ENCODE data around the gene PLCL1.

The PLCL1 gene

DNA sequence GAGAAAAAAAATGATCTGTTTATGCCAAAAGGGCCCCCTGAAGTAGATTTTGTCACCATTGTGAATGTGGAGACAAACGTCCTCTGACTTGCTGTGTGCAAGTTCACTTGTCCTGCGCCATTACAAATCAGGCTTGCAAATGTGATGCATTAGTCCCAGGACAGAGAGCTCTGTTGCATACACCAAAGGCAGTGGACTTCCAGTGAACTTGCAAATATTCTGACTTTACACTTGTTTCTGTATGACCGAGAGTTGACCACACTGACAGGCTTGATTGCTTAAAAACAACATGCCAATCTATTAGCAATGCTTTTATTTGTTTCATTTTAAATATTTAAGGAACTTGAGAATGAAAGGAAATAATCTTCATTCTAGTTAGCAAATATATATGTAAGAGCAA is 293.2 kb downstream of the PLCL1 start:
- no peak overlapping the region for H3K27ac ChIP-seq (ENCODE audit: low read depth, low read length)
- H3K36me3 ChIP-seq (ENCODE audit: control insufficient read depth, insufficient read depth, low read length), result no peaks in the 10 kb centered on the region
- no peak overlapping the region for H3K4me3 ChIP-seq (ENCODE audit: low read depth, low read length)
- H3K27me3 ChIP-seq (ENCODE audit: control insufficient read depth, insufficient read depth, low read length), result no peaks in the 10 kb centered on the region
- no peak overlapping the region for H3K9ac ChIP-seq (ENCODE audit: low read length)
- H3K9me3 ChIP-seq (ENCODE audit: control insufficient read depth, insufficient read depth, low read depth, low read length), result no peaks in the 10 kb centered on the region
- H3K4me1 ChIP-seq (ENCODE audit: control insufficient read depth, insufficient read depth, low read length), result no peaks in the 10 kb centered on the region

DNA sequence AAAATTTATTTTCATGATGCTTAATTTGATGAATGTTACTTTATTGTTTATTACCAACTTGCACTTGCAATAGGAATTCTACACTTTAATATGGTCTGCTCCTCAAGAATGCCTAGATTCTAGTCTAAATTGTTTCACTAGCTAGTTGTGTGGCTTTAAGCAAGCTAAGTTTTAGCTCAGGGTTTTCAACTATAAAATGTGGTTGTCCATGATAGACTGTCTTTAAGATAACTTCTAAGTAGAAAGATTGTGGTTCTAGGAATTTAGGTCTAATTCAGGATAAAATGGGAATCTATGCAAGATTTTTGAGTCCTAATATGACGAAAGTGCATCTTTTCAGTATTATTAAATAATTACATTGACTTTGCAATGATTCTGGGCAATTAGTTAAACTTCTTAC is 294.0 kb downstream of the PLCL1 start:
- Histone ChIP-seq H3K27ac (ENCODE audit: low read depth, low read length) (no peak overlapping the region), H3K4me3 (ENCODE audit: low read depth, low read length) (no peak overlapping the region), H3K4me1 (ENCODE audit: control insufficient read depth, insufficient read depth, low read length) (no peaks in the 10 kb centered on the region), H3K9me3 (ENCODE audit: control insufficient read depth, insufficient read depth, low read depth, low read length) (no peaks in the 10 kb centered on the region), H3K36me3 (ENCODE audit: control insufficient read depth, insufficient read depth, low read length) (no peaks in the 10 kb centered on the region), H3K9ac (ENCODE audit: low read length) (no peak overlapping the region), H3K27me3 (ENCODE audit: control insufficient read depth, insufficient read depth, low read length) (no peaks in the 10 kb centered on the region)

DNA sequence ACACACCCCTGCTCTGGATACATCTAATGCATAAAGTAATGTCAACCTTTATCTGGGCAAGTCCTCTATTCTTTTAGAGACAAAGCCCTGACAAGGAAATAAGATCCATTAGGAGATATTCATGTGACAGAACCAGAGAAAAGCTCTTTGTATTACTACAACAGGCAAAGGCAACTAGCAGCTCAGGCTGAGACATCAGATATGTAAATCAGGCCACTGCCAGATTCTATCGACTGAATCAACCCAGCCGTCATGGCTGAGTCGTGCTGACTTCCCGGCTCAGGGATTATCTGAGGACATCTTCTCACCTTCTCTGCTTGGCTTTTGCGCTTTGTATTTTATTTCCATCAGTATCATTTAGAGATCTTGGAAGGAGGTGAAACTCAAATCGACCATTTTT is 294.5 kb downstream of the PLCL1 start:
- H3K9ac ChIP-seq (ENCODE audit: low read length), result no peak overlapping the region
- no peaks in the 10 kb centered on the region for H3K27me3 ChIP-seq (ENCODE audit: control insufficient read depth, insufficient read depth, low read length)

DNA sequence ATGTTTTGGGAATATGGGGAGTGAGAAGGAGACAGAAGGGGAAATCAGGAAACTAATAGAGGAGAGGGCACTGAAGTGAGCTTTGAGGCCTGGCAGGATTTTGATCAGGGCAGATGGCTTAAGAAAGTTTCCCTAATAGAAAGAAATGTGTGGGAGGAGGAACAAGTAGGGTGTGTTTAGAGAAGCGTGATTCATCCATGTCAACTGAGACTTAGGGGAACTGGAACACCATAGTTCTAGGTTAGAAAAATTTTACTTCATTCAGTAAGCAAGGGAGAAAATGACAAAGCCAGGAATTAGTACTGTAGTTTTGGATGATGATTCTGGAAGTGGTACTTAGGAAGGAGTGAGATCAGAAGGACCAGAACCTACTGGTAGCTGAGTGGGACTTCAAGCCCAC is 296.0 kb downstream of the PLCL1 start:
- Histone ChIP-seq H3K27ac (ENCODE audit: low read depth, low read length) (no peak overlapping the region), H3K27me3 (ENCODE audit: control insufficient read depth, insufficient read depth, low read length) (no peaks in the 10 kb centered on the region), H3K9me3 (ENCODE audit: control insufficient read depth, insufficient read depth, low read depth, low read length) (peaks cover 3% of the 10 kb centered on the region; the same call in 1 of the 2 replicates), H3K4me3 (ENCODE audit: low read depth, low read length) (no peak overlapping the region), H3K36me3 (ENCODE audit: control insufficient read depth, insufficient read depth, low read length) (no peaks in the 10 kb centered on the region), H3K4me1 (ENCODE audit: control insufficient read depth, insufficient read depth, low read length) (no peaks in the 10 kb centered on the region), H3K9ac (ENCODE audit: low read length) (no peak overlapping the region)

More for the DNA sequence above, 294.5 kb downstream of the PLCL1 start:
- Histone ChIP-seq H3K4me3 (ENCODE audit: low read depth, low read length) (no peak overlapping the region), H3K36me3 (ENCODE audit: control insufficient read depth, insufficient read depth, low read length) (no peaks in the 10 kb centered on the region), H3K9me3 (ENCODE audit: control insufficient read depth, insufficient read depth, low read depth, low read length) (no peaks in the 10 kb centered on the region), H3K27ac (ENCODE audit: low read depth, low read length) (no peak overlapping the region), H3K4me1 (ENCODE audit: control insufficient read depth, insufficient read depth, low read length) (no peaks in the 10 kb centered on the region)

DNA sequence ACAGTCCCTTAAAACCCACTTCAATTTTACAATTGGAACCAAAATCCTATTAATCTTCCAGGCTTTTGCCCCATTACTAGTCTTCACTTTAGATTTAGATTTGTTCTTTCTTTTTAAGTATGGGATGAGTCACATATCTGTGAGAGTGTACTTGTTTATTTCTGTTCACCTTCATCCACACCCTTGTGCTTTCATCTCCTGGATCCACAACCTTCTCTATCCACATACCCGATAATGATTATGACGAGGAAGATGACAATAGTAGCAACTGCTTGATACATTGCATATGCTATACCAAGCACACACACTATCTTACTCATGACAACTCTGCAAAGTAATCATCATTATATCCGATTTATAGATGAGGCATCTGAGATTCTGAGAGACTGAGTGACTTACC is 297.3 kb downstream of the PLCL1 start:
- Histone ChIP-seq H3K27me3 (ENCODE audit: control insufficient read depth, insufficient read depth, low read length) (no peaks in the 10 kb centered on the region), H3K4me1 (ENCODE audit: control insufficient read depth, insufficient read depth, low read length) (no peaks in the 10 kb centered on the region), H3K4me3 (ENCODE audit: low read depth, low read length) (no peak overlapping the region)

DNA sequence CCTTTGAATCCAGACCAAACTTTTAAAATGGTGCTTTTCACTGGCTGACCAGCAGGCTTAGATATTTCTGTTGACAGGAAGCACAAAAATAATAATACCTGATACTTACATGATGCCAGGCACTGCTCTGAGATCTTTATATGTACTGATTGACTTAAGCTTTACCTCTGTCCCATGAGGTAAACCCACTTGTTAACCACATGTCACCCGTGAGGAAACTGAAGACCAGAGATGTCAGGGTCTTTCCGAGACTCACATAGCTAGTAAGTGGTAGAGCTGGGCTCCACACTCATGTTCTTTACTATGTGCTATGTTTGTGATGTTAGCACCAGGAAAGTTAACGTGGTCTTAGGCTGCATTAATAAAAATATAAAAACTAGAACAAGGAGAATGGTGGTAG is 297.7 kb downstream of the PLCL1 start:
- no peak overlapping the region for H3K27ac ChIP-seq (ENCODE audit: low read depth, low read length)

More for the DNA sequence above, 297.3 kb downstream of the PLCL1 start:
- H3K27ac ChIP-seq (ENCODE audit: low read depth, low read length), result no peak overlapping the region
- H3K9me3 ChIP-seq (ENCODE audit: control insufficient read depth, insufficient read depth, low read depth, low read length), result peaks cover 3% of the 10 kb centered on the region; the same call in 1 of the 2 replicates
- no peak overlapping the region for H3K9ac ChIP-seq (ENCODE audit: low read length)
- no peaks in the 10 kb centered on the region for H3K36me3 ChIP-seq (ENCODE audit: control insufficient read depth, insufficient read depth, low read length)

DNA sequence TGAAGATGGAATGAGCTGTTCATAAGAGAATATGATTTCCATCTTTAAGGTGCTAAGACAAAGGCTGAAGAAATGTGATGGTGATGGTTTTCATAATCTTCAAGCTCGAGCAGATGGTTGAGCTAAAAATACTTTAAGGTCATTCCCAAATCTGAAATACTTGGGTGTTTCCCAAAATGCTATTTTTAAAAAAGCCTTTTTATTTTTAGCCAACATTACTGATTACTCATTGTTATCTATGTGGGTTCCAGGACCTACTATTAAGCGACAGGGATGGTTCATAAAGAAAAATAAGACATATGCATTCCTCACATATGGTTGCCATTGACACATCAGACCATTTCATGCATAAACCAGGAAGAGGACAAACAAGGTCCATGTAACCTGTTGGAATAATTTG is 298.5 kb downstream of the PLCL1 start:
- no peak overlapping the region for H3K27ac ChIP-seq (ENCODE audit: low read depth, low read length)
- H3K9ac ChIP-seq (ENCODE audit: low read length), result no peak overlapping the region
- no peaks in the 10 kb centered on the region for H3K27me3 ChIP-seq (ENCODE audit: control insufficient read depth, insufficient read depth, low read length)
- no peaks in the 10 kb centered on the region for H3K36me3 ChIP-seq (ENCODE audit: control insufficient read depth, insufficient read depth, low read length)
- H3K9me3 ChIP-seq (ENCODE audit: control insufficient read depth, insufficient read depth, low read depth, low read length), result peaks cover 3% of the 10 kb centered on the region; the same call in 1 of the 2 replicates
- no peaks in the 10 kb centered on the region for H3K4me1 ChIP-seq (ENCODE audit: control insufficient read depth, insufficient read depth, low read length)
- no peak overlapping the region for H3K4me3 ChIP-seq (ENCODE audit: low read depth, low read length)

More for the DNA sequence above, 297.7 kb downstream of the PLCL1 start:
- Histone ChIP-seq H3K9ac (ENCODE audit: low read length) (no peak overlapping the region), H3K4me1 (ENCODE audit: control insufficient read depth, insufficient read depth, low read length) (no peaks in the 10 kb centered on the region), H3K27me3 (ENCODE audit: control insufficient read depth, insufficient read depth, low read length) (no peaks in the 10 kb centered on the region), H3K36me3 (ENCODE audit: control insufficient read depth, insufficient read depth, low read length) (no peaks in the 10 kb centered on the region), H3K9me3 (ENCODE audit: control insufficient read depth, insufficient read depth, low read depth, low read length) (peaks cover 3% of the 10 kb centered on the region; the same call in 1 of the 2 replicates), H3K4me3 (ENCODE audit: low read depth, low read length) (no peak overlapping the region)

DNA sequence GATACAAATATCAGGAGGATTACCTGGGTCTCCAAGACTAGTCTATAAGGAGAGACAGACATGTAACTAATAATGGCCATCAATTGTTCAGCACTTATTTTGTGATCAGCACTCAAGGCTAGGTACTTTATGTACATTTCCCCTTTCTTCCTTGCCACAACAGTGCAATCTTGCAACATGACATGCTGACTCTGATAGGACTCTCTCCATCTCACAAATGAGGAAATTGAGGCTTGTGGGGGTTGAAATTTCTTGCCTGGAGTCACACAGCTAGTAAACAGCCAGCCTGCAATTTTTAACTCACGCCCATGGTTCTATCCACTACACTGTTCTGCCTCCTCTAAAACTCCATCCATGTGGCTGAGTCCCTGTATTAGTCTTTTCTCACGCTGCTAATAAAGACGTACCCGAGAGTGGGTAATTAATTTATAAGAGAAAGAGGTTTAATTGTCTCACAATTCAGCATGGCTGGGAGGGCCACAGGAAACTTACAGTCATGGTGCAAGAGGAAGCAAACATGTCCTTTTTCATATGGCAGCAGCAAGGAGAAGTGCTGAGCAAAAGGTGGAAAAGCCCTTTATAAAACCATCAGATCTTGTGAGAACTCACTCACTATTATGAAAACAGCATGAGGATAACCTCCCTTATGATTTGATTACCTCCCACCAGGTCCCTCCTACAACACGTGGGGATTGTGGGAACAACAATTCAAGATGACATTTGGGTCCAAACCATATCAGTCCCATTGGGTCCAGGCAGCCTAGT is 302.4 kb downstream of the PLCL1 start:
- Histone ChIP-seq H3K4me1 (ENCODE audit: control insufficient read depth, insufficient read depth, low read length) (no peaks in the 10 kb centered on the region), H3K27ac (ENCODE audit: low read depth, low read length) (no peak overlapping the region), H3K27me3 (ENCODE audit: control insufficient read depth, insufficient read depth, low read length) (no peaks in the 10 kb centered on the region), H3K9me3 (ENCODE audit: control insufficient read depth, insufficient read depth, low read depth, low read length) (peaks cover 3% of the 10 kb centered on the region; the same call in 1 of the 2 replicates), H3K36me3 (ENCODE audit: control insufficient read depth, insufficient read depth, low read length) (no peaks in the 10 kb centered on the region), H3K9ac (ENCODE audit: low read length) (no peak overlapping the region), H3K4me3 (ENCODE audit: low read depth, low read length) (no peak overlapping the region)

DNA sequence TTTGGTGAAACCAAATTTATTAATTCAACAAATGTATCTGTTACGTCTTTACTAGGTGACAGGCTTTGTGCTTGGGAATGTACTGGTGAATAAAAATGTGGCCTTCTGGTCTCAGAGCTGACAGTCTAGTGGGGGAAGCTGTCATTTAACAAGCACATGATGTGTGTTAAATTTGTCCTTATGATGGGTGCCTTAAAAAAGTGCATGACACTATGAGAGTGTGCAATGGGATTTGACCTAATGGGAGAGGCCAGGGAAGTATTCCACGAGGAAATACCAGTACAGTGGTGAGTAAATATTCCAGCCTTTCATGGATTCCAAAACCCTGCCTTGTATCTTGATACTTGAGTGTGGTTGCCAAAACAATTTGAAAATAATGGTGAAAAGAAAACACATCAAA is 308.9 kb downstream of the PLCL1 start:
- Histone ChIP-seq H3K36me3 (ENCODE audit: control insufficient read depth, insufficient read depth, low read length) (no peaks in the 10 kb centered on the region), H3K9ac (ENCODE audit: low read length) (no peak overlapping the region), H3K4me3 (ENCODE audit: low read depth, low read length) (no peak overlapping the region), H3K9me3 (ENCODE audit: control insufficient read depth, insufficient read depth, low read depth, low read length) (no peaks in the 10 kb centered on the region), H3K4me1 (ENCODE audit: control insufficient read depth, insufficient read depth, low read length) (no peaks in the 10 kb centered on the region), H3K27me3 (ENCODE audit: control insufficient read depth, insufficient read depth, low read length) (no peaks in the 10 kb centered on the region), H3K27ac (ENCODE audit: low read depth, low read length) (no peak overlapping the region)

DNA sequence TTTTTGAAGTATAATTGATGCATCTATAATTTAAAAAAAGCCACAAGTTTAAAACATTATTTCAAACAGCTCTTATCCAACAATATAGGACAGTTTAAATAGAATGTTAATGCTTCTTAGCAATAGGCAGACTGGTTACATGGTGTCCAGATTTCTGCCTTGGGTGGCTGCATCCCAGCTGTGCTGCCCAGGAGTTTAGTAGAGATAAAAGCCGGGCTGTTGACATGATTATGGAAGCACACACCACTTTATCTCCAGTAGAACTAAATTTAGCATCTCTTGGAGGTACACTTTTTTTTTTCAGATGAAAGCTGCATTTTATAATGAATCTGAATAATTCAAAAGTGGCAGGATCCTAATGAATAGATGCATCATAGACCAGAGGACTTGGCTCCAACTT is 309.7 kb downstream of the PLCL1 start:
- no peaks in the 10 kb centered on the region for H3K9me3 ChIP-seq (ENCODE audit: control insufficient read depth, insufficient read depth, low read depth, low read length)
- H3K4me1 ChIP-seq (ENCODE audit: control insufficient read depth, insufficient read depth, low read length), result no peaks in the 10 kb centered on the region
- H3K9ac ChIP-seq (ENCODE audit: low read length), result no peak overlapping the region
- H3K36me3 ChIP-seq (ENCODE audit: control insufficient read depth, insufficient read depth, low read length), result no peaks in the 10 kb centered on the region
- H3K4me3 ChIP-seq (ENCODE audit: low read depth, low read length), result no peak overlapping the region
- no peaks in the 10 kb centered on the region for H3K27me3 ChIP-seq (ENCODE audit: control insufficient read depth, insufficient read depth, low read length)
- H3K27ac ChIP-seq (ENCODE audit: low read depth, low read length), result no peak overlapping the region

DNA sequence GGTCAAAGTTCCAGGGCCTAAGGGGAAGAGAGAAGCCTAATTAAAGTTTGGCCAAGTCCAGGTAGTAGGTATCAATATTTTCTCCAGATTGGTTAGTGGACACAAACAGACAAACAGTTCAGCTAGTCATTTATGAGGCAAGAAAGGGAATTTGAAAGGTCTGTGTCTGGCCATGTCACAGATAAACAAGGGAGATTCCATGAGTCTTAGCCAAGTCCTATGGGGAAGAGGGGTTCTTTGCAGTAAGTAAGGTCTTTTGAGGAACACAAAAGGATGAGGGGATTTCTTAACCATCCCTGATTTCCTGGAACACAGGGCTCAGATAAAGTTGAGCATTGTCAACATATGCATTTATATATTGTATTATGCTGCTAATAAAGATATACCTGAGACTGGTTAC is 310.8 kb downstream of the PLCL1 start:
- H3K4me1 ChIP-seq (ENCODE audit: control insufficient read depth, insufficient read depth, low read length), result no peaks in the 10 kb centered on the region
- H3K36me3 ChIP-seq (ENCODE audit: control insufficient read depth, insufficient read depth, low read length), result no peaks in the 10 kb centered on the region
- H3K9ac ChIP-seq (ENCODE audit: low read length), result no peak overlapping the region
- H3K27ac ChIP-seq (ENCODE audit: low read depth, low read length), result no peak overlapping the region
- no peaks in the 10 kb centered on the region for H3K9me3 ChIP-seq (ENCODE audit: control insufficient read depth, insufficient read depth, low read depth, low read length)
- H3K4me3 ChIP-seq (ENCODE audit: low read depth, low read length), result no peak overlapping the region
- H3K27me3 ChIP-seq (ENCODE audit: control insufficient read depth, insufficient read depth, low read length), result no peaks in the 10 kb centered on the region
